ENCODE data around the gene PPA1.

DNA sequence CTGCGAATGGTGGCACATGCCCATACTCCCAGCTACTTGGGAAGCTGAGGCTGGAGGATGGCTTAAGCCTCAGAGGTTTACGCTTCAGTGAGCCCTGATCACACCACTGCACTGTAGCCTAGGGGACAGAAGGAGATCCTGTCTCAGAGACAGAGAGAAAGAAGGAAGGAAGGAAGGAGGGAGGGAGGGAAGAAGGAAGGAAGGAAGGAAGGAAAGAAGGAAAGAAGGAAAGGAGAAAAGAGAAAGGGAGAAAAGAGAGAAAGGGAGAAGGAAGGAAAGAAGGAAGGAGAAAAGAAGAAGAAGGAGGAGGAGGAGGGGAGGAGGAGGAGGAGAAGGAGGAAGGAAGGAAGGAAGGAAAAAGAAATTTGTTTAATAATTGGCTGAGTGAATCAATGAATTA is 49.9 kb downstream of the PPA1 start:
- TF ChIP-seq CTCF (IDR thresholded peaks at IDR 0.05), result no peak
- no peak for TF ChIP-seq POLR2A (IDR thresholded peaks at IDR 0.05)
- TF ChIP-seq EP300 (IDR thresholded peaks at IDR 0.05), result no peak
